ENCODE measurements around the gene SURF4. TPM values are rescaled to one million over a fixed set of nuclear protein-coding genes. Genes with fewer than 3 reads are reported as not detected.

The SURF4 gene
- total and polyA plus RNA-seq, 2 donors from 2014 or later, result 121 to 138 TPM

- Histone ChIP-seq H3K27me3 (ENCODE audit: control insufficient read depth, insufficient read depth, low read length) (no peaks in the 10 kb centered on the region), H3K9me3 (ENCODE audit: control insufficient read depth in 2 of 3, insufficient read depth in 1 of 3, low read length in 3 of 3) (no peaks in the 10 kb centered on the region), H3K27ac (ENCODE audit: low read depth in 2 of 2, low read length in 2 of 2) (no peak overlapping the region), H3K36me3 (ENCODE audit: control insufficient read depth in 2 of 3, insufficient read depth in 3 of 3, low read length in 3 of 3) (peaks cover 2 to 32% (median 12%) of the 10 kb centered on the region in 3 donors), H3K4me1 (ENCODE audit: control insufficient read depth in 2 of 3, insufficient read depth in 2 of 3, low read depth in 1 of 3, low read length in 3 of 3) (peaks cover 4 to 8% (median 7%) of the 10 kb centered on the region in 3 donors), H3K9ac (ENCODE audit: low read length in 3 of 3) (no peak overlapping the region), H3K4me3 (ENCODE audit: low read length in 3 of 3) (no peak overlapping the region)
- FAIRE-seq (no peak), DNase-seq (no peak)
- TF ChIP-seq CTCF (IDR thresholded peaks at IDR 0.05; ENCODE audit: borderline replicate concordance, extremely low read depth, insufficient read depth), result no peak
- intact Hi-C loops (cut with DNase I), result no loop called here
These were observed 39.3 kb upstream of the SURF4 start for GRCh38 chr9:133415170-133415569.

DNA sequence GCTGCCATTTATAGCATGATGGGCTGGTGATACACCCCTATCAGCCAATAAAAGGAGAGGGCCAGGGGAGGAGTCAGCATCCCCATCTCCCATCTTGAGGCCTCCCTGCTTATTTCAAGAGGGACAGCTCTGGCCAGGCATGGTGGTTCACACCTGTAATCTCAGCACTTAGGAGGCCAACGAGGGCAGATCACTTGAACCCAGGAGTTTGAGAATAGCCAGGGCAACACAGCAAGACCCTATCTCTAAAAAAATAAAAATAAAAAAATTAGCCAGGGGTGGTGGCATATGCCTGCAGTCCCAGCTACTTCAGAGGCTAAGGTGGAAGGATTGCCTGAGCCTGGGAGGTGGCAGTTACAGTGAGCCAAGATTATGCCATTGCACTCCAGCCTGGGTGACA, 32.2 kb upstream of the SURF4 start:
- H3K36me3 ChIP-seq (ENCODE audit: control insufficient read depth in 2 of 3, insufficient read depth in 3 of 3, low read length in 3 of 3), result peaks cover 2 to 29% (median 16%) of the 10 kb centered on the region in 3 donors
- DNase-seq (no peak), FAIRE-seq (no peak)

DNA sequence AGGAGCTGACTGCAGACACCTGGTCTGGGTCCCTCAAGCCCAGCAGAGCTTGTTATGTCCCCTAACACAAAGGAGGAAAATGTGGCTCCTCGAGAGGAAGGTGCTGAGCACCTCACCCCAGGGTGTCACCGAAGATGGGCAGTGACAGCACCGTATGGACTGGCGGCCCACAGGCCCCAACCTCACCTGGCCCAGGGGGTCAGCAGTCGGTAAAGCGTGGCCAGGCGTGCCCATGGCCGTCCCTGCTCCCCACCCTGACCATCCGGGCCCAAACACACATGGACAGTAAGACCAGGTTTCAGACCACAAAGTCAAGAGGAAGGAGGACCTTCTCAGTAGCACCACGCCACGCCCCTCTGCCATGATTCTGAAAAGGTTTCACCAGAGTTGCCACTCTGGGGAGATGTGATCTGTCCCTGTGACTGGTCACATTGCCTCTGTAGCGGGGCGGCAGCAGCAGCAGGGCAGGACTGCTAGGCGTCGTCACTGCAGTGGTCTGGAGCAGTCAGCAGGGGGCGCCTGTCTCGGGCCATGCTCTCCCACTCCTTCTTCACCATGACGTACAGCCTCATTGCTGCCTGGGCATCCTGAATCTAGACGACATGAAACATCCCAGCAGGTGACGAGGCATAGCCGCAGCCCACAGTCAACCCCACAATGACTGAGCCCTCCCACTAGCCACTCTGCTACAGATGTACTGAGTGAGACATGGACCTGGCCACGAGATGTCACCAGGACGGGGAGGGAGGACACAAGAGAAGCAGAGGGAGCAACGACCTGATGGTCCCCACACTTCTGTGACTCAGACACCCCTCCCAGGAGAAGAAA, 30.8 kb upstream of the SURF4 start:
- Histone ChIP-seq H3K9ac (ENCODE audit: low read length in 3 of 3) (no peak overlapping the region), H3K4me1 (ENCODE audit: control insufficient read depth in 2 of 3, insufficient read depth in 2 of 3, low read depth in 1 of 3, low read length in 3 of 3) (no peaks in the 10 kb centered on the region), H3K27ac (ENCODE audit: low read depth in 2 of 2, low read length in 2 of 2) (peak overlapping the region in 1 of 2 donors; percentile 9), H3K9me3 (ENCODE audit: control insufficient read depth in 2 of 3, insufficient read depth in 1 of 3, low read length in 3 of 3) (no peaks in the 10 kb centered on the region), H3K4me3 (ENCODE audit: low read length in 3 of 3) (no peak overlapping the region), H3K27me3 (ENCODE audit: control insufficient read depth, insufficient read depth, low read length) (no peaks in the 10 kb centered on the region), H3K36me3 (ENCODE audit: control insufficient read depth in 2 of 3, insufficient read depth in 3 of 3, low read length in 3 of 3) (peaks cover 0 to 17% (median 12%) of the 10 kb centered on the region in 3 donors)
- peak; percentile 95 for TF ChIP-seq CTCF (IDR thresholded peaks at IDR 0.05; ENCODE audit: borderline replicate concordance, extremely low read depth, insufficient read depth)
- no peak for FAIRE-seq
- intact Hi-C loops (cut with DNase I), result loop anchor here (5.0 kb wide), 1 partner anchor 81 kb away; no protein-coding TSS in a partner anchor
- DNase-seq, result peak; percentile 78 to 90 (median 80)

More for the DNA sequence above, 32.2 kb upstream of the SURF4 start:
- H3K27ac ChIP-seq (ENCODE audit: low read depth in 2 of 2, low read length in 2 of 2), result no peak overlapping the region
- intact Hi-C loops (cut with DNase I), result loop anchor here (5.0 kb wide), 1 partner anchor 79 kb away; no protein-coding TSS in a partner anchor
- H3K27me3 ChIP-seq (ENCODE audit: control insufficient read depth, insufficient read depth, low read length), result no peaks in the 10 kb centered on the region
- H3K4me1 ChIP-seq (ENCODE audit: control insufficient read depth in 2 of 3, insufficient read depth in 2 of 3, low read depth in 1 of 3, low read length in 3 of 3), result no peaks in the 10 kb centered on the region
- H3K4me3 ChIP-seq (ENCODE audit: low read length in 3 of 3), result no peak overlapping the region
- no peaks in the 10 kb centered on the region for H3K9me3 ChIP-seq (ENCODE audit: control insufficient read depth in 2 of 3, insufficient read depth in 1 of 3, low read length in 3 of 3)
- TF ChIP-seq CTCF (IDR thresholded peaks at IDR 0.05; ENCODE audit: borderline replicate concordance, extremely low read depth, insufficient read depth), result no peak
- H3K9ac ChIP-seq (ENCODE audit: low read length in 3 of 3), result no peak overlapping the region
